ENCODE measurements around the gene TRIM45.

Gene TRIM45

DNA sequence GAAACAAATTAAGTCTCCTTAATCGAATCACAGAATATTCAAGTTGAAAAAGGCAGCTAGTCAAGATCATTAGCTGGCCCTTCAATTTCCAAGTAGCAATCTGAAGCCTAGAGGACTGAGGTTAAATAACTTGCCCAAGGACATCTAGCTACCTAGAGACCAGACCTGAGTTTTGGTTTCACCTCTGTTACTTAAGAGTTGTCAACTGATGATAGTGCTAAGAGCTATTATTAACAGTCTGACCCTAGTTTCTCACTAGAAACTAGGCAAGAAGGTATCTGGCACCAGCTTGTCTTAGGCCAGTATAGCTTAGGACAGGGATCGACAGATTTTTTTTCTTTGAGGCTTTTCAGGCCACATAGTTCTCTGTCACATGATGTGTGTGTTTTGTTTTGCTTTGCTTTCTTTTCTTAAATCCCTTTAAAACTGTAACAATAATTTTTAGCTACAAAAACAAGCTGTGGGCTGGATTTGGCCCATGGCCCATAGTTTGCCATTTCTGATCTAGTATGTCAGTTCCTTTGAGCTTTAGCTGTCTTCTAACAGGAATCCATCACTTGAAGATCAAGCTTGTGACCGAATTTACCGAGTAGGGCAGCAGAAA, 23.2 kb downstream of the TRIM45 start:
- DNase-seq, result no peak

DNA sequence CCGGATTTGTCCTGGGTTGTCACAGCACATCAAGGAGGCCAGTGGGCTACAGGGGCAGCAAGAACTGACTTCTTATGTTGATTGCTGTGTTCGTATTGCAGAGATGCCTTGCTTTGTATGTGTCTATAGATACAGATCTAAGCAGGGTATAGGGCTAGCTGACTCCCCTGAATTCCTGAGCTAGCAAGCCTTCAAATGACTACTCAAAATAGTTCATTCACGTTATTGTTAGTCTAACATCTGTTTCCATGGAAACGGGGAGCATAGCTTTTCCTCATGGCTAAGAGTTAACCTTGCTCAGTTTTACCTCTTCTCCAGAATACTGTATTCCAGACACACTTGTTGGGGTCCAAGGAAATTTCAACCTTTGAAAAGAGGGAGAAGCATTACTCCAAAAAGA, 24.1 kb downstream of the TRIM45 start:
- DNase-seq, result no peak

DNA sequence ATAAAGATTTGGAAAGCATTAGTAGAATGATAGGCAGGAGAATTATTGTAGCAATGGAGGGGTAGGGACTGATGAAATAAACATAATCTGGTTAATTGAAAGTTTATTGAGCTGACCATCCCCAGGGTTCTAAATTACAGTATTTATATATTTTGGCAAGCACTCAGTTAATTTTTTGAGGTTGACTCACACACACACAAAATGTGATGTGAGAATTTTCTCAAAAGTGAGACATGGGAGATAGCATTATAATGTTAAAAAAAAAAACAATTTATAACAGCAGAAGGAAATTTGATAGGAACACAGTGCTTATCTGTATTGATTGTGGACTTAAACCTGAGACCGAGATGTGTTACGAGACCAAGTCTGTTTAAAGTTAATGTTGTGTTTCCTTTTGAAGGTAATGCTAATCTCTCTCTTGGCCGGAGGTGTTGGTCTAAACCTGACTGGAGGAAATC, 24.6 kb downstream of the TRIM45 start:
- DNase-seq, result no peak

DNA sequence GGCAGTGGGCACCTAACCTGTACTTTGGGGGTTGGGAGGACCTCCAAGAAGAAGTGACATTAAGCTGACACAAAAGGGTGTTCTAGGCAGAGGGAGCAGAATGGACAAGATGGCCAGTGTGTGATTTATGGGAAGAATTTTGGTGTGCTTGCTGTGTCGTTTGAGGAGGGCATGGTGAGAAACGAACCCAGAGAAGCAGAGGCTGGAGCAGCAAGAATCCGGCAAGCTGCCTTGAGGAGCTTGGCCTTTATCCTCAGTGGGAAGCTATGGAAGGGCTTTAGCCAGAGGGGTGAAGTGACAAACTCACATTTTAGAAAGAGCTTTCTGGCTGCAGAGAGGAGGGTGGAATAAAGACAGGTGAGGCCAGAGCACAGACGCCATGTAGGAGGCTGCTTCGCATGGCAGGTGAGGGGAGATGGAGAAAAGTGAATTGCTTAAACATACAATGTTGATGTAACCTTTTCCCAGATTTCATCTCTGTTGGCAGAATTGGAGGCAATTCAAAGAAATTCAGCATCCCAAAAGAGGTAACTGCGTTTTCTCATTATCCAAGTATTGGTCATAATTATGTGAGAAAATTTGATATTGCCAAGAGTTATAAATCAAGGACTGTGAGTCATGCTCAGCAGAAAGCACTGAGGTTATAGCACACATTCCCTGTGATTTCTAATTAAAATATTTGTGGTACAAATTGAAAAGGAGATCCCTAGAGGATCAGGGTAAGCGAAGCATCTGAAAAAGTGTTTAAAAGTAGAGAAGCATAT, 26.5 kb downstream of the TRIM45 start:
- DNase-seq, result no peak

DNA sequence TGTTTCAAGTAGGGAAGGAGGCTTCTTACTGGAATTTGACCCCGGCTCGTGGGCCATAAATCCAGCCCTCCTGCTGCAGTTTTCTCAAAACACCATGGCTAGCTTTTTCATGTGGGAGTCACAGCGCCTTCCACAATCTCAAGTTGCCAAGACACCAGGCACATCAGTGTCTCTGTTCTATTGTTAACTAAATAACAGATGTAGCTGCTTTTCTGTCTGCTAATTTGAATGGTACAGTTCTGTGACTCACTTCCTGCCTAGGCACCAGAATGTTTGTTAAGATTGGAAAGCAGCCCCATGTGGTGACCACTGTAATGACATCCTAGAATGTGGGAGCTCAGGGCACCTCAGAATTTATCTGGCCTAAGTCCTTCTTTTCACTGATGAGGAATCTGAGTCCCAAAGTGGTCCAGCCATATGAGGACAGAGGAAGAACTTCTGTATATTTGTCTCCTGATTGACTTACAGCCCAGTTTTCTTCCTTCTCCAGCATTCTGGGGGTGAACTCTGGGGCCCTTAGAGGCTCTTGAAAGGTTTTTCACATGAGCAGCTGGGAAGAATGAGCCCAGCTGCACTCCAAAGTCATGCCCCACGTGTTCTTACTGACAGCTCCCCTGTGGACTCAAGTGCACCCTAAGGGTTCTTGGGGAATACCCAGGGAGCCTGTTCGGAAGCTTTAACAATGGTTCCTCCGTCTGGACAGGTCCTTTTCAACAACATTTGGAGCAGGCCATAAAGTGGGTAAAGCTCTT, 27.5 kb downstream of the TRIM45 start:
- DNase-seq, result no peak

DNA sequence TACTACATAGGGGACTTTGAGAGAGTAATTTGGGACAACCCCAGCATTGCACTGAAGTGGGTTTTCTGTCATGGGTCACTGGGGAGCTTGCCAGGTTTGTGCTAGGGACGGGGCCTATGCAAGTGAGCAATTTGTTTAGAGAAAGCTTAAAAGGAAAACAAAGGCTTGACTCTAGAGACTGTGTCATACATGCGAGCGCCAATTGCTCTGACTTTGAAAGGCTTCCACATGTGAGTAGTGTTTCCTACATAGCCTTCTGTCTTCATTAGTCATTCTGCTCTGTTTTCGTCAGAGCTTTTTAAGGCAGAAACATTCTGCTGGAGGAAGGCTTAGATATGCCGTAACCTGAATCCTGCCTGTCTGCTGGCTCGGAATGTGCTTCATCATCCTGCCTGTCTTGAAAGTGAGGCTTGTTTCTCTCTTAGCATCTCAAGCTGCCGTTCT, 28.4 kb downstream of the TRIM45 start:
- no peak for DNase-seq

DNA sequence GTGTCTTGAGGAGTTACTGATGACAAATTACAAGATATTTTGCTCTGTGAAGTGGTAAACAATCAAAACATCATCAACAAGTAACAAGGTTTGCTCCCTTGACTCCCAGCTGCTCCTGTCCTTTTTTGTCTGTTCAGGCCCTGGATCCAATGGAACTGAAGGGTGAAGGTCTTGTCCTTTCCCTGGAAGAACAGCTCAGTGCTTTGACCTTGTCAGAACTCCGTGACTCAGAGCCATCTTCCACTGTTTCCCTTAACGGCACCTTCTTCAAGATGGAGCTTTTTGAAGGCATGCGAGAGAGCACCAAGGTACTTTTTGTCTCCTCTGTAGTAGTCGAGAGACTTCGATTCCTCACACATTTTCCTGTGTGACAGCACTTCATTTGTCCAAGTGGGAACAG, 29.0 kb downstream of the TRIM45 start:
- no peak for DNase-seq

DNA sequence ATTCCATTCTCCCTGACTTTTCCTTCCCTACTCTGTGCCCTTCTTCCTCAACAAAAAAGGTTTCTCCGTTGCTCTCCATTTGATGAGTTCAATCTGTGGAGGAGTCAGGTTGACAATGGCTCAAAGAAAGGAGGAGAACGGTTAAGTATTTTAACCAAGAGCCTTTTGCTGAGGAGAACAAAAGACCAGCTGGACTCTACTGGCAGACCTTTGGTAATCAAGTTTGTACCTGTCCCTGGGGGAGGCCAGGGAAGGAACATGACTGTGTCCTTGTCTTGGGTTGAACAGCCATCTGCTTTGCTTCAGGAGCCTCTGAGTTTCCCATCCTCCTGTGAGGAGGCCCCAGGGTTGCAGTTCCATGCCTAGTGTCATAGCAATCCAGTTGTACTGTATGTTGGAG, 31.6 kb downstream of the TRIM45 start:
- no peak for DNase-seq

DNA sequence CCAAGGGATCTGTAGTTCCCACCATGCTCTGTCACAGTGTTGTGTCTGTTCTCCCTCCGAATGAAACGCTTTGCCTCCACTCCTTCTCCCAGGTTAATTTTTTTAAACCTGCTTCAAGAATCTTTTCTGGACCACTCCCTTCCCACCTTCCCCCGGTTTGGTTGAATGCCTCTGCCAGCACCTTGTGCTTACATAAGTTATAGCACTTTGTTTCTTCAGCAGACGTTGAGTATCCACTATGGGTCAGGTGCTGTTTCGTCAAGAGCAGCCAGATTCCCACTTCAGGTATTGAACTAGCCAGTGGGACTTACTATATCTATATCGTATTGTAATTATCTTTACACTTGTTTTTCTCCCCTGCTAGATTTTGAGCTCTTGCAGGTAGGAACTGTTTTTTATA, 33.9 kb downstream of the TRIM45 start:
- DNase-seq, result no peak

DNA sequence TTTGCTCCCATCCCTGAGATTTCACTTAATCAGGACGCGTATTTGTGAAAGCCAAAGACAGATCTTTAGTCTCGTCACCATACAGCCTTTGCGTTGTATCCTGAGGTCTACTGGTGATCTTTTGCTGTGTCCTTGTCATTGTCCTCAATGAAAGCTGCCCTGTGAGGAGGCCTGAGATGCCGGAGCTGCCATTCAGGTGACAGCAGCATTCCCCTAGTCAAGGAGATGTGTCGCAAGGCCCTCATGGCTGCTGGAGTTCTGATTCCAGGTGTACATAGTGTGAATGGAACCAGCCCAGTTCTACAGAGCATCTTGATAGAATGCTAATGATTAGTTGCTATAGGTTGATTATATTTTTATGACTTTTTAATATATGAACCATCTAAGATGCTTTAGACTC, 37.3 kb downstream of the TRIM45 start:
- no peak for DNase-seq

DNA sequence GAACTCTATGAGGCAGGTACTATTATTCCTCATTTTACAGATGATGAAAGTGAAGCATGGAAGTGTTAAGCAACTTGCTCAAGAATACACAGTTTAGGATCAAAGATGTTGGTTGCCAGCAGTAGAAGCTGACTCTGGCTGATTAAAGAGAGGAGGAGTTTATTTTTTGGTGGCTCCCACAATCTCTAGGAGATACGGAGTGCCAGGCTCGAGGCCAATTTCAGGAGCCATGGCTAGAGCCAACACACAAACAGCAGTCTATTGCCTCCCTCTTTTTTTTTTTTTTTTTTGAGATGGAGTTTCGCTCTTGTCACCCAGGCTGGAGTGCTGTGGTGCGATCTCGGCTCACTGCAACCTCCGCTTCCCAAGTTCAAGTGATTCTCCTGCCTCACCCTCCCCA, 41.8 kb downstream of the TRIM45 start:
- no peak for DNase-seq

DNA sequence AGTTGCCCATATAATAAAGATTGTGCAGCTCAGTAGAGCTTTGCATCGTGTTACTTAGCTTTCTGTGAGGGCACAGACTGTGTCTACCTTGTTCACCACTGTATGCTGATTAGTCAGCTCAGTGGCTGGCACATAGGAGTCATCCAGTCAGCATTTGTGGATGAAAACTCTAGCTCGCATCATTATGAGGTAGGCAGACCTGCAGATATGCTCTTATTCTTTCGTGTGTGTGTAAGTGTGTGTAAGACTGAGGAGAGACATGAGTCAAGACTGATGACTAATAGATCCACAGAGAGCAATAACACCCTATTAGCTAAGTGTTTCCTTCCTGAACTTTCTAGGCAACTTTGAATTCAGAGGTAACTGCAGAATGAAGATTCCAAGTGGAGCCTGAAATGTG, 44.3 kb downstream of the TRIM45 start:
- no peak for DNase-seq

DNA sequence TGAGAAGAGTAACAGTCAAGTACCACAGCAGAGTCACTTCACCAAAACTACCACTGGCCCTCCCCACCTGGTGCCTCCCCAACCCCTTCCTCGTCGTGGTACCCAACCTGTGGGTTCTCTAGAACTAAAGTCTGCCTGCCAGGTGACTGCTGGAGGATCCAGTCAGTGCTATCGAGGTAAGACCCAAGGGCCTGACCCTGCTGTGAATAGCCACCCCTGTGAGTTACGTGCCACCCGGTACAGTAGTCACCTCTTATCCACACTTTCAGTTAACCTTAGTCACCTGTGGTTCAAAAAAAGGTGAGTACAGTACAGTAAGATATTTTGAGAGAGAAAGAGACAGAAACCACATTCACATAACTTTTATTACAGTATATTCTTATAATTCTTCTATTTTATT, 44.9 kb downstream of the TRIM45 start:
- no peak for DNase-seq

DNA sequence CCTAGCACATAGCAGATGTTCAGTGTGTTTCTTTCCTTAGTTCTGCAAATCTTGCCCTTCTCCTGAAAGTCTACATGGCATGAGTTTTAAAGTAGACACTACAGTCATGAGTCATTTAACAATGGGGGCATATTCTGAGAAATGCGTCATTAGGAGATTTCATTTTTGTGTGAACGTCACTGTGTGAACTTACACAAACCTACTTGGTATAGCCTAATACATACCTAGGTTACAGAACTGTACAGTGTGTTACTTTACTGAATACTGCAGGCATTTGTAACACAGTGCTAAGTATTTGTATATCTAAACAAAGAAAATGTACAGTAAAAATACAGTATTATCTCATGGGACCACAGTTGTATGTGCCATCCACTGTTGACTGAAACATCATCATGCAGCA, 51.4 kb downstream of the TRIM45 start:
- DNase-seq, result no peak

DNA sequence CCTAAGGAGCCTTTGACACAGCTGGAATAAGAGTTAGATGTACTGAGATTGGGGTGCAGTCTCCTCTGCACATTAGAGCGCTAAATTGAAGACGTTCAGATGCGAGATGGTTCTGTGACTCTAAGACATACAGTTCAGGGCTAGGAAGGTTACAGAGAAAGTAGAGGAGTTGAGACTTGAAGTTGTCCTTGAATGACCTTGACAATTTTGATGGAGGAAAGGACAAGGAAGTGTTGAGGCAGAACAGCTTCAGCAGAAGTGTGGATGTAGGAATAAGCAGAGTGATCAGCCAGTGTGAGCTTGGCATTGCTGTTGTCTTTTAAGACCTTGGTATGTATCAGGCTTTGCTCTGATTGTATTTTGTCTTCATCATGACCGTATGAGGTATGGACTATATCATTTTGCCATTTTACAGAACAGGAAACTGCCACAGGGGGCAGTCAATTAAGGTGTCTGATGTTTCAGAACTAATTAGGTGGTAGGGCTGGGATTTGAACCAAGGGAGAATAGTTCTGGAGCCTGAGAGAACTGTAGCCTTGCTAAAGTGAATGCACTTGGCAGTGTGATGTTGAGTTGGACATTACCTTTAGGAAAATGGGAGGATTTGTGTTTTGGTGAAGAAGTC, 52.2 kb downstream of the TRIM45 start:
- no peak for DNase-seq

DNA sequence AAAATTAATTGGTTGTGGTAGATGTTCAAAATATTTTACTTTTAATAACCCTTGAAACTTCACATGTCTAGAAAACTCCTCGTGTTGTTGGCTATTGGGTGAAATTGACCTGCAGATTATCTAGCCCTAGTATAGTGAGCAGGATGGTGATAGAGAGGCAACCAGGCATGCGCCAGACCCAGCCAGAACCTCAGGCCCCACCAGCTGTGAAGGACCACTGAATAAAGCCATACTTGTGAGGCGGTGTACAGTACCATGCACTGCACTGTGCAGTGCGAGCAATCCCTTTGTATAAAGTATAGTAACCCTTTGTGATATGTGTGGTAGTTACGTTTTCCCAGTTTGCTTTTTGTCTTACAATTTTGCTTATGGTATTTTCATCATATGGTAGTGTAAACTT, 53.0 kb downstream of the TRIM45 start:
- DNase-seq, result no peak

DNA sequence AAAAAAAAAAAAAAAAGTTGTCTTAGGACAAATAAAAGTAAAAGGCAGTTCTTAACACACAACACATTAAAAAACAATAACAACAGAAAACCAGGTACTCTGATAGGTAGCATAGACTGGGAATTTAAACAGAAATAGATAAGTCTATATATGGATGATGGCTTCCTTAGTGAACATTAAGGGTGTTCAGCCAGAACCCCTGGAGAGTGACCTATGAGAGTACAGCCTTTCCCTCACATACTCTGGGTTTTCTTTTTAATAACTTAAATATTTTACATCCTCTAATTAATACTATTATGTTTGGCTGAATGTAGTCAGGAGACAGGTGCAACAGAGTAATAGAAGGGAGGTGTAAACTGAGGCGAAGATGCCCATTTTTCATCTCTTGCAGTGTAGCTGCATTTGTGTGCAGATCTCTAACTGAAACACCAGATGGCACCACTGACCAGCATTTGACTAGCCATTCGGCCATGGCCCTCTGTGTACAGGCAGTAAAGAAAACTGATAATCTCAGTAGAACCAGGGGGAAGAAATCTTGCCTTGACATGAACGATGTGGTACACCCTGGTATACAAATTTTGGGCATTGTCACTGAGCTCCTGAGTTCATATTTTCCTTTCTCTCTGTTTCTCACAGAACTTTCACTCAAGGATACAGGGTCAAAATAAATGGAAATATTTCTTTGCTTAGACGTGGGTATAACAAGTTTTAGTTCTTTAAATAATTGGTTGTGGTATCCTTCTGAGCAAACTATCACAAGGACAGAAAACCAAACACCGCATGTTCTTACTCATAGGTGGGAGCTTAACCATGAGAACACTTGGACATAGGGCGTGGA, 53.8 kb downstream of the TRIM45 start:
- no peak for DNase-seq

DNA sequence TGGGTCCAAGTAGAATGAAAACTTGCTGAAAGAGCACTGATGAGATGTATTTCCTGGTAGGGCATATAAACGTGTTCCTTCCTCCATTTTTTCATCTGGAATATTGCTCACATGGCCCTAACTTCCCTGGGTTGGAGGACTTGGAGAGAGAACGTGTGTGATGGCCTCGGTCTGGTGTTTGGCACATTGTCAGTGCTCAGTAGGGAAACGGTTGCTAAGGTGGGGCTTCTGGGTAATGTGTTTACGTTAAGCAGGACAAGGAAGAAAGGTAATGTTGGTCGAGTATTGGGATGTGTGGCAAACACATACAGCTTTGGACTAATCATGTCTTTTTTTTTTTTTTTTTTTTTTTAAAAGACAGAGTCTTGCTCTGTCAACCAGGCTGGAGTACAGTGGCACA, 55.2 kb downstream of the TRIM45 start:
- DNase-seq, result no peak

DNA sequence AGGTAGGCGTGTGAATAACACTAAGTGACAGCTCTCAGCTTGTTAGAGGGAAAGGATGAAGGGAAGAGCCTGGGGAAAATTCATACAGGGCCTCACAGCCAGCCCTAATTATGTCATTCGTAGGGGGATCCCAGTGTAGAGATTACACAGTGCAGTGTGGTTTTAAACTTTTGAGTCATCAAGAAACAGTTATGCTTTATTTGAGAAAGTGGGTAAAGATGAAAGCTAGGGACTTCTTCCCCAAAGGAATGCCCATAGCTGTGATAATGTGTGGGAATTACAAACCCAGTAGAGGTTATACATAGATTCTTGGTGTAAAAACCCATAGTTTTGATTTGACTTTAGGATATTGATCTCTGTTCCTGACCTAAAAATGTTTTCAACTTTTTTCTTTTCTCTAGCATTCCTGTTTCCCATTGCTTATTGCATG, 59.5 kb downstream of the TRIM45 start:
- DNase-seq, result no peak

Data from activated CD8-positive, alpha-beta memory T cell treated with anti-CD3 and anti-CD28 coated beads for 24 hours (primary cell).